Activated CD4-positive, alpha-beta T cell treated with anti-CD3 and anti-CD28 coated beads, Interleukin-2, amount 10 ng/mL, durations not matched to agents 7 days and 5 days (primary cell): ENCODE data around the gene PPP2R2B. TPM values are rescaled to one million over a fixed set of nuclear protein-coding genes. Genes with fewer than 3 reads are reported as not detected.

Experiments
- CTCF ChIA-PET: fragments of 350-600 bp; sonication (Branson Sonifier 250); formaldehyde crosslinking; loops from one replicate; lab custom pipeline; 2021; ENCODE audit warnings: antibody characterized with exemption; lab: Charles Lee
- POLR2A ChIA-PET: fragments of 350-600 bp; sonication (Branson Sonifier 250); formaldehyde crosslinking; loops from one replicate; lab custom pipeline; 2021; ENCODE audit warnings: antibody characterized with exemption; lab: Charles Lee
- DNase-seq: peaks from one replicate; pipeline ENCODE4 v3.0.0-alpha.2; 2020
- H3K27ac Mint-ChIP-seq: one replicate; pipeline ENCODE4 v1.8.0; 2021; ENCODE audit warnings: mild to moderate bottlenecking, moderate library complexity, mixed read lengths
- H3K27me3 Mint-ChIP-seq: one replicate; pipeline ENCODE4 v1.8.0; 2021; ENCODE audit warnings: mixed read lengths
- H3K36me3 Mint-ChIP-seq: one replicate; pipeline ENCODE4 v1.8.0; 2021; ENCODE audit warnings: low read depth, mixed read lengths
- H3K4me1 Mint-ChIP-seq: one replicate; pipeline ENCODE4 v1.8.0; 2021; ENCODE audit warnings: mixed read lengths
- H3K4me3 Mint-ChIP-seq: one replicate; pipeline ENCODE4 v1.8.0; 2021; ENCODE audit warnings: mild to moderate bottlenecking, moderate library complexity, mixed read lengths
- H3K9me3 Mint-ChIP-seq: one replicate; pipeline ENCODE4 v1.8.0; 2021; ENCODE audit warnings: mixed read lengths
- total RNA-seq, 2 experiments: library from RNA; stranded (reverse); gene quantifications; one replicate each; pipeline ENCODE4 v1.2.3, GENCODE V29; 2021

Gene PPP2R2B
- total RNA-seq, 2 experiments from 2014 or later = 1.8 TPM

DNA sequence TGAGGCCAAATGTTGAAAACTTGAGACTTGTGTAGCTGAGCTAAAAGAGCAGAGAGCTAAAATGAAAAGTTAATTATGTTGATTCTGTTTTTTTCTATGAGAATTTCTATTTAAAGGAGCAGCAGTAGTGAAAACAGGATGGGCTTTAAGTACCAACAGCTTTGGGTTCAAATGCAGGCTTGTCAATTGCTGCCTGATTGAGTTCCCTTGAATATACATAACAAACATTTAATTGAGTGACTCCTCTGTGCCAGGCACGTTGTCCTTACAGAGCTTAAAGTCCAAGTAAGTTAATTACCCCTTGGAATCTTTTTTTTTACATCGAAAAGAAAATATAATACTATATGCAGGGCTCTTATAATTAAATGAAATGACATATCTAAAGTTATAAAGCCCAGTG lies 38.5 kb downstream of the PPP2R2B start:
- H3K4me1 Mint-ChIP-seq = no peaks in the 10 kb centered on the region
- H3K9me3 Mint-ChIP-seq = peaks cover 2% of the 10 kb centered on the region
- H3K27ac Mint-ChIP-seq = no peak overlapping the region
- no peak overlapping the region for H3K4me3 Mint-ChIP-seq
- no peak for DNase-seq
- ChIA-PET CTCF (no interaction called here), POLR2A (no interaction called here)
- H3K36me3 Mint-ChIP-seq = no peaks in the 10 kb centered on the region
- H3K27me3 Mint-ChIP-seq = peaks cover 2% of the 10 kb centered on the region

DNA sequence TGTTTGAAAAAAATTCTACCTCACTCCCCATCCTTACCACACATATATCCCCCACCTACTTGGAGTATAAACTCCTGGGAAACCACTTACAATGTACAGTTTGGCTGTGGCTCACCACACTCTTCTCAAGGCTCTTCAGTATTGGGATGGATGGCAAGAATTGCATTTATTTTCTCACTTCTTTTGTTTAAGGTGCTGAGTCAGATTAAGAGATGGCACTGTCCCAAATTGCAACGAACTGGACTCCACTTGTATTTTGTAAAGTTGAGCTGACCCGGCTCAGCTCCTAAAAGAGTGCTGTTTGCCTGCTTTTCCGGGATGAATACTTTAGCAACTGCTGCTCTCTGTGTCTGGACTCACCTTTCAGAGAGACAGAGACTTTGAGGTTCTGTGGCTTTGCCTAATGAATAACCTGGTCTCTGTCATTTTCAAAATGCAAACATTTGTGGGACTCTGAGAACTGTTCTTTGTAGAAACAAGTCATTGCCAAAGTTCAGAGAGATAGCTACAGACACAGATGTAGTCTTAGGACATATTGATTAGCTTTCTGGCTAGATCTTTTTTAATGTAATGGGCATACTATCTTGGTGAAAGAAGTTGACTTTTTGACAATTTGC lies 42.2 kb downstream of the PPP2R2B start:
- H3K9me3 Mint-ChIP-seq = peaks cover 2% of the 10 kb centered on the region
- H3K4me1 Mint-ChIP-seq = no peaks in the 10 kb centered on the region
- peaks cover 2% of the 10 kb centered on the region for H3K27me3 Mint-ChIP-seq
- ChIA-PET POLR2A (no interaction called here), CTCF (no interaction called here)
- H3K36me3 Mint-ChIP-seq = no peaks in the 10 kb centered on the region
- DNase-seq = no peak
- H3K4me3 Mint-ChIP-seq = no peak overlapping the region
- H3K27ac Mint-ChIP-seq = no peak overlapping the region

DNA sequence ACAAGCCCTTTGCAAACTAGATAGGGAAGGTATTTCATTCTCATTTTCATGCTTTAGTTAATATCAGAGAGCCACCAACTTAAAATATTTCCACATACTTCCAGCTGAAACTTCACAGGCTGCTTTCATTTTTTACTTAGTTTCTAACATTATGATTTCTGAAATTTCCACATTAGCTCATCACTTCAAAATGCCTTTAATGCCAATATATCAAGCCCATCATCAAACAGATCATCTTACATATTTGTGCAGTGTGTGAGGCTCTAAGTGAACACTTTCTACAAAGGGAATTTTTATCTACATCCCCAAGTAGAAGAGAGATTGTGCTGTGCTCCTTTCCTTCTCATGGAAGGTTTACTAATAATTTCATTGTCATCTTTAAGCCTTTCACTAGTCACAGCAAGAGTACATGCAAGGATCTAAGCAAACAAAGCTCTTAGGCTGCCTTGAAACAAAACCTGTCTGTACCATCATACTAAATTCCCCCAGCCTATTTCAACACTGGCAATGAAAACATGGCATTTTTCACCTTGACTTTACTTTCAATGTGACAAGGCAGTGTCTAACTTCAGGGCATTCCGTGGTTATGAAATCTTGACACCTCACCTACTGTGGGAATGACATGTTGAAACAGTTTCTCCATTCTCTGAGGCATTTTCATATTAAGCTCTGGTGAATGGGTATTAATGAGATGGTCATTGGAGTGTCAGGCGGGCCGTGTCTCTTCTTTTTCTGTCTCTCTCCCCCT lies 45.4 kb downstream of the PPP2R2B start:
- ChIA-PET CTCF (interaction anchor here (1.1 kb wide), 1 partner anchor 15 kb away, joined by 3 read pairs; no protein-coding TSS in a partner anchor), POLR2A (no interaction called here)
- Mint-ChIP-seq H3K4me3 (no peak overlapping the region), H3K9me3 (no peaks in the 10 kb centered on the region), H3K4me1 (no peaks in the 10 kb centered on the region), H3K27me3 (no peaks in the 10 kb centered on the region), H3K27ac (no peak overlapping the region), H3K36me3 (no peaks in the 10 kb centered on the region)
- DNase-seq = no peak

GRCh38 chr5:146828385-146828784 lies 50.2 kb downstream of the PPP2R2B start:
- ChIA-PET CTCF (no interaction called here), POLR2A (no interaction called here)
- H3K9me3 Mint-ChIP-seq = no peaks in the 10 kb centered on the region
- H3K36me3 Mint-ChIP-seq = no peaks in the 10 kb centered on the region
- H3K4me3 Mint-ChIP-seq = no peak overlapping the region
- H3K27me3 Mint-ChIP-seq = no peaks in the 10 kb centered on the region
- no peak for DNase-seq
- no peak overlapping the region for H3K27ac Mint-ChIP-seq
- H3K4me1 Mint-ChIP-seq = no peaks in the 10 kb centered on the region

GRCh38 chr5:146827901-146828300 lies 50.7 kb downstream of the PPP2R2B start:
- H3K27me3 Mint-ChIP-seq = no peaks in the 10 kb centered on the region
- POLR2A ChIA-PET = no interaction called here
- no peak for DNase-seq
- no peaks in the 10 kb centered on the region for H3K9me3 Mint-ChIP-seq
- CTCF ChIA-PET = no interaction called here
- H3K36me3 Mint-ChIP-seq = no peaks in the 10 kb centered on the region
- H3K4me3 Mint-ChIP-seq = no peak overlapping the region
- H3K4me1 Mint-ChIP-seq = no peaks in the 10 kb centered on the region
- no peak overlapping the region for H3K27ac Mint-ChIP-seq

GRCh38 chr5:146825033-146825432 lies 53.5 kb downstream of the PPP2R2B start:
- Mint-ChIP-seq H3K9me3 (no peaks in the 10 kb centered on the region), H3K4me3 (no peak overlapping the region), H3K36me3 (no peaks in the 10 kb centered on the region), H3K27ac (no peak overlapping the region), H3K27me3 (no peaks in the 10 kb centered on the region), H3K4me1 (no peaks in the 10 kb centered on the region)
- POLR2A ChIA-PET = no interaction called here
- CTCF ChIA-PET = no interaction called here
- DNase-seq = peak; percentile 32

- DNase-seq = no peak
- H3K27me3 Mint-ChIP-seq = no peaks in the 10 kb centered on the region
- no peak overlapping the region for H3K27ac Mint-ChIP-seq
- no peaks in the 10 kb centered on the region for H3K36me3 Mint-ChIP-seq
- H3K9me3 Mint-ChIP-seq = no peaks in the 10 kb centered on the region
- ChIA-PET CTCF (no interaction called here), POLR2A (no interaction called here)
- no peak overlapping the region for H3K4me3 Mint-ChIP-seq
- no peaks in the 10 kb centered on the region for H3K4me1 Mint-ChIP-seq
Observed at GRCh38 chr5:146821732-146822131, 56.8 kb downstream of the PPP2R2B start.

- no peaks in the 10 kb centered on the region for H3K9me3 Mint-ChIP-seq
- no peak overlapping the region for H3K4me3 Mint-ChIP-seq
- DNase-seq = no peak
- H3K4me1 Mint-ChIP-seq = no peaks in the 10 kb centered on the region
- no peaks in the 10 kb centered on the region for H3K36me3 Mint-ChIP-seq
- POLR2A ChIA-PET = no interaction called here
- no peaks in the 10 kb centered on the region for H3K27me3 Mint-ChIP-seq
- H3K27ac Mint-ChIP-seq = no peak overlapping the region
- CTCF ChIA-PET = interaction anchor here (0.5 kb wide), 1 partner anchor 11 kb away, joined by 3 read pairs; no protein-coding TSS in a partner anchor
Observed at GRCh38 chr5:146820987-146821386, 57.6 kb downstream of the PPP2R2B start.

DNA sequence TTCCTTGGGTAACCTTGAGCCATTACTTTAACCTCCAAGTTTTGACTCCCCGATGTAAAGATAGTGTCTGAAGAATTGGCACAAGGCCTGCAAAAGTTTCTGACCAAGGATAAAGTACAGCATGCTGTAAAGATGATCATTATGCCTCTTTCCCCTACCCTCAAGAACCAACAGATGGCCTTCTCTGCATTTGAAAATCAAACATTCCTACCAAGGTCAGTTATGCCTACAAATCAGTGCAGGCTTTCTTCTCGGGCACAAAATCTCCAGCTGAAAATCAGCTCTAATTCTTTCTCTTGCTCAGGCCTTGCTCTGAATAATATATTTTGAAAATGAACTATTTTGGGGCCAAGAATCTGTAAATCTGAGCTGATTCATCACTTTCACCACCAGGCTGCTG lies 59.7 kb downstream of the PPP2R2B start:
- H3K36me3 Mint-ChIP-seq = no peaks in the 10 kb centered on the region
- no peak overlapping the region for H3K4me3 Mint-ChIP-seq
- peaks cover under 1% of the 10 kb centered on the region for H3K4me1 Mint-ChIP-seq
- no peaks in the 10 kb centered on the region for H3K27me3 Mint-ChIP-seq
- no peak overlapping the region for H3K27ac Mint-ChIP-seq
- H3K9me3 Mint-ChIP-seq = no peaks in the 10 kb centered on the region
- no peak for DNase-seq
- ChIA-PET POLR2A (no interaction called here), CTCF (no interaction called here)

DNA sequence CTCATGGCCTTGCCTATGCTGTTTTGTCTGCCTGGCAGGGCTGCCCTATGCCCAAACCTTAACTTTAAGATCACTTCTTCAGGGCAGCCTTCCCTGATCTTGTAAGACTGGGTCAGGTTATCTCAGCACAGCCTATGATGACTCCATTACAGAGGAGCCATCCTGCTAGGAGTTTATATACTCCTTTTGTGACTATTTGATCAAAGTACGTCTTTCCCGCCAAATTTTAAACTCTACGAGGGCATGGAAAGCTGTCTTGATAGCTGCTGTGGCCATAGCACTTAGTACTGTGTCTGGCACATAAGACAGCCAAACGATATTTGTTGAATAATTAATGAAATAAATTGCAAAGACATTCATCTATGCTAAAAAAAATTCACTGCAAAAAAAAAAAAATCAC lies 60.6 kb downstream of the PPP2R2B start:
- POLR2A ChIA-PET = no interaction called here
- Mint-ChIP-seq H3K27ac (no peak overlapping the region), H3K4me1 (peaks cover 4% of the 10 kb centered on the region), H3K27me3 (no peaks in the 10 kb centered on the region), H3K9me3 (no peaks in the 10 kb centered on the region), H3K4me3 (no peak overlapping the region), H3K36me3 (no peaks in the 10 kb centered on the region)
- no peak for DNase-seq
- CTCF ChIA-PET = no interaction called here

DNA sequence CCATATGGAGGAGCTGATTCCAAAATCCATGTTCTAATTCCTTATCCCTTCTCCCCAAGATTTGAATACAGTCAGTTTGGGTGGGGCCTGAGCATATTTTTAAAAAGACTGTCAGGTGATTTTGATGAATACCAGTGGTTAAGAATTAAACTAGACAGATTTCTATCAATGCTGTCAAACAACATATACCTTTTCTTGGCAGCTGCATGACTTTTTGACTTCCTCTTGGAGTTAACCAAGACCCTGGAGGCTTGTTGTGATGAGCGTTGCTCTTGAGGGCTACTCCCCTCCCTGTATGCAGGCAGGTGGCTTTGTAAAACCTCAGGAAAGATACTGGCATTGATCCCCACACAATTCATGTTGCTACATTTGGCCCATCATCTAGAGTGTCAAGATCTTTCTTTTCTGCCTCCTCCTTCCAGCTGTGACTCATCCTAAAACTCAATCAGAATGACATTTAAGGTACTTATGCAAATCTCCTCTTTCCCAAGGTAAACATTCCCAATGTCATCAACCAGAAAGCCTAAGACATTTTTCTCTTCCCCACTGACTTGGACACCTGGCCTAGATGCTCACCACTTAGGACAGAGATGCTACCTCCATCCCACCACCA lies 61.7 kb downstream of the PPP2R2B start:
- Mint-ChIP-seq H3K4me3 (no peak overlapping the region), H3K27ac (no peak overlapping the region), H3K36me3 (no peaks in the 10 kb centered on the region), H3K9me3 (no peaks in the 10 kb centered on the region), H3K27me3 (no peaks in the 10 kb centered on the region), H3K4me1 (peaks cover 4% of the 10 kb centered on the region)
- no peak for DNase-seq
- CTCF ChIA-PET = interaction anchor here (0.5 kb wide), 1 partner anchor 283 kb away, joined by 3 read pairs; no protein-coding TSS in a partner anchor
- POLR2A ChIA-PET = no interaction called here

DNA sequence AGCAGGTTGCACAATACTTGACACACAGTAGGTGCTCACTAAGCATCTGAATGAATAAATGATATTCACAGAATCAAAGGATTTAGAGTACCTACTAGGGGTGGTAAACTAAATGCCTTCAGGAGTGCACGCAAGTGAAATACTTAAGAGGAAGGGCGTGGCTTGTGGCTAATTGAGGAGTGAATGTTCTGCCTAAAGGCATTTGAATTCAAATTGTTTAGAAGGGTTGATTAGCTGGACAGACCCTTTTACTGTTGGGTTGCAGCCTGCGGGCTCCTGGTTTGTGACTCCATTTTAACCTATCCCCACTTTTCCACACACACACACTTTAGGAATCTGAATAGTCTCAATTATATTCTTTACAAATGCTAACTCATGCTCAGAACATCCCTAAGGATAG lies 63.1 kb downstream of the PPP2R2B start:
- POLR2A ChIA-PET = no interaction called here
- no peak for DNase-seq
- H3K9me3 Mint-ChIP-seq = no peaks in the 10 kb centered on the region
- no peaks in the 10 kb centered on the region for H3K36me3 Mint-ChIP-seq
- H3K27me3 Mint-ChIP-seq = no peaks in the 10 kb centered on the region
- H3K4me3 Mint-ChIP-seq = no peak overlapping the region
- no peak overlapping the region for H3K27ac Mint-ChIP-seq
- CTCF ChIA-PET = no interaction called here
- H3K4me1 Mint-ChIP-seq = peaks cover 4% of the 10 kb centered on the region
